PC-3 (cell line): Measurements from ENCODE around the gene GDF2. TPM values are rescaled to one million over a fixed set of nuclear protein-coding genes. Genes with fewer than 3 reads are reported as not detected.

Experiments used
- ATAC-seq: fragments of 200-7000 bp; cut with Tn5 transposase; 2 replicates; pipeline ENCODE4 v1.9.1; 2020; ENCODE audit warnings: mild to moderate bottlenecking, moderate library complexity
- BruUV-seq: library from RNA; stranded (reverse); fragments of 400-500 nt; replicated peaks from 2 replicates; lab custom pipeline; 2021; lab: Mats Ljungman, UMichigan
- CTCF ChIA-PET: fragments of 300-600 bp; sonication (Branson Sonifier 250); formaldehyde crosslinking; loops from one replicate; lab custom pipeline; 2022; ENCODE audit warnings: antibody characterized with exemption; lab: Charles Lee
- POLR2A ChIA-PET: fragments of 300-600 bp; sonication (Branson Sonifier 250); formaldehyde crosslinking; loops from one replicate; lab custom pipeline; 2022; ENCODE audit warnings: antibody characterized with exemption; ENCODE audit not compliant: unreplicated experiment; lab: Charles Lee
- DNase-seq: peaks from one replicate; pipeline ENCODE4 v3.0.0-alpha.2; 2015
- H2AFZ ChIP-seq: fragments of 300-600 bp; sonication (generic); 2 replicates; pipeline ENCODE4 v1.6.0; 2016; ENCODE audit warnings: antibody characterized with exemption, low read length
- H3F3A ChIP-seq: fragments of 300-600 bp; sonication (generic); one replicate; pipeline ENCODE4 v1.6.0; 2017; ENCODE audit warnings: antibody characterized with exemption, low read length, control low read depth, mild to moderate bottlenecking; ENCODE audit not compliant: unreplicated experiment
- H3K27ac ChIP-seq: fragments of 300-600 bp; sonication (generic); 2 replicates; pipeline ENCODE4 v1.5.1; 2016; ENCODE audit warnings: mild to moderate bottlenecking, low read length
- H3K27me3 ChIP-seq: fragments of 300-600 bp; sonication (generic); 2 replicates; pipeline ENCODE4 v1.6.1; 2016; ENCODE audit warnings: low read length, mixed read lengths
- H3K36me3 ChIP-seq: fragments of 300-600 bp; sonication (generic); 2 replicates; pipeline ENCODE4 v1.6.1; 2016; ENCODE audit warnings: low read depth, mixed run types, low read length, mixed read lengths
- H3K4me1 ChIP-seq: fragments of 300-600 bp; sonication (generic); 2 replicates; pipeline ENCODE4 v1.5.1; 2016; ENCODE audit warnings: low read length; ENCODE audit not compliant: insufficient read depth
- H3K4me2 ChIP-seq: fragments of 300-600 bp; sonication (generic); 2 replicates; pipeline ENCODE4 v1.6.0; 2016; ENCODE audit warnings: low read length
- H3K4me3 ChIP-seq: fragments of 300-600 bp; sonication (generic); 2 replicates; pipeline ENCODE4 v1.5.1; 2016; ENCODE audit warnings: mild to moderate bottlenecking, low read length, mixed read lengths
- H3K79me2 ChIP-seq: fragments of 300-600 bp; sonication (generic); 2 replicates; pipeline ENCODE4 v1.6.1; 2017; ENCODE audit warnings: low read length, mixed read lengths
- H3K9ac ChIP-seq: fragments of 300-600 bp; sonication (generic); 2 replicates; pipeline ENCODE4 v1.6.0; 2016; ENCODE audit warnings: mild to moderate bottlenecking, low read length
- H3K9me2 ChIP-seq: fragments of 300-600 bp; sonication (generic); replicated peaks from 2 replicates; pipeline ENCODE4 v1.6.1; 2016; ENCODE audit warnings: mixed run types, low read length, mixed read lengths
- H3K9me3 ChIP-seq: fragments of 300-600 bp; sonication (generic); 2 replicates; pipeline ENCODE4 v1.6.1; 2016; ENCODE audit warnings: low read length, mixed read lengths
- H4K20me1 ChIP-seq: fragments of 300-600 bp; sonication (generic); 2 replicates; pipeline ENCODE4 v1.6.1; 2016; ENCODE audit warnings: low read length, mixed read lengths
- EZH2 ChIP-seq: fragments of 300-600 bp; sonication (generic); IDR thresholded peaks from one replicate; pipeline ENCODE4 v1.6.1; 2017; ENCODE audit warnings: antibody characterized with exemption, mild to moderate bottlenecking, low read length; ENCODE audit not compliant: unreplicated experiment
- EZH2phosphoT487 ChIP-seq: fragments of 300-600 bp; sonication (generic); IDR thresholded peaks from 2 replicates; pipeline ENCODE4 v1.6.1; 2018; ENCODE audit warnings: mild to moderate bottlenecking, antibody characterized with exemption, low read length, borderline replicate concordance
- intact Hi-C: fragments of 100-400 bp; cut with micrococcal nuclease; formaldehyde crosslinking; loops from 2 replicates; pipeline ENCODE4 v1.9.0; 2023
- total RNA-seq: library from RNA; depleted of rRNA; stranded (reverse); fragments of >200 nt; gene quantifications from 2 replicates; pipeline ENCODE4 v1.2.3, GENCODE V29; 2014
- TF ChIP-seq, protein P1 (sequence below): fragments of 300-600 bp; sonication (generic); conservative IDR thresholded peaks from 2 replicates; pipeline ENCODE4 v1.5.1; 2017; ENCODE audit warnings: antibody characterized with exemption, low read depth, mild to moderate bottlenecking, low read length

The GDF2 gene
- total RNA-seq, 1 experiment from 2014 or later = not detected

DNA sequence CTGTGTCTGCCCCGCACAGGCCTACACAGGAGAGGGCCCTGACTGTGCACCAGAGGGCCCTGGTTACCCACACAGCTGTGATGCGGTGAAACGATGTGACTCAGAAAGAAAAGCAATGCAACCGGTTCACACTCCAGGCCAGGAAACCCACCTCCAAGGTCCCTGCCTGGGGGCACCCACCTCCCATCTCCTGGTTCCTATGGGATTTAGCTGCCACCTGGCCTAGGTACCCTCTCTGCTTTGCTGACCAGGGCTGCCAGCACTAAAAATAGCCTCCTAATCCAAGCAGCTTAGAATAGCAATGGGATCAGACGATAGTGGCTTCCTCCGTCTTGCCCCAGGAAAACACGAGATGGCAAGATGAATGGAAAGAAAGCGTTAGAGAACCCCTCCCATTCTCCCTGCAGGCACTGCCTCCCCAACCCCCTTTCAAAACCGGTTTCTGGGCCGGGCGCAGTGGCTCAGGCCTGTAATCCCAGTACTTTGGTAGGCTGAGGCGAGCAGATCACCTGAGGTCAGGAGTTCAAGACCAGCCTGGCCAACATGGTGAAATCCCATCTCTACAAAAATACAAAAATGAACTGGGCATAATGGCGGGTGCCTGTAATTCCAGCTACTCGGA, 38.3 kb downstream of the GDF2 start:
- Histone ChIP-seq H3K79me2 (no peaks in the 10 kb centered on the region), H3K27ac (no peak overlapping the region), H3K4me3 (no peak overlapping the region), H3F3A (no peaks in the 10 kb centered on the region), H3K9ac (no peak overlapping the region), H2AFZ (no peak overlapping the region), H3K36me3 (no peaks in the 10 kb centered on the region), H3K27me3 (no peaks in the 10 kb centered on the region), H3K4me2 (no peak overlapping the region), H3K9me2 (no peaks in the 10 kb centered on the region), H3K9me3 (no peaks in the 10 kb centered on the region), H3K4me1 (0 out of 2 replicates have a peak, but pooled peaks cover 4% of the 10 kb centered on the region), H4K20me1 (no peaks in the 10 kb centered on the region)
- POLR2A ChIA-PET = no interaction called here
- no peak for ATAC-seq
- intact Hi-C loops = loop anchor here (10.0 kb wide), 1 partner anchor 74 kb away; no protein-coding TSS in a partner anchor
- CTCF ChIA-PET = no interaction called here
- no TSS peak for BruUV-seq
- DNase-seq = no peak
- TF ChIP-seq EZH2phosphoT487 = no peak

DNA sequence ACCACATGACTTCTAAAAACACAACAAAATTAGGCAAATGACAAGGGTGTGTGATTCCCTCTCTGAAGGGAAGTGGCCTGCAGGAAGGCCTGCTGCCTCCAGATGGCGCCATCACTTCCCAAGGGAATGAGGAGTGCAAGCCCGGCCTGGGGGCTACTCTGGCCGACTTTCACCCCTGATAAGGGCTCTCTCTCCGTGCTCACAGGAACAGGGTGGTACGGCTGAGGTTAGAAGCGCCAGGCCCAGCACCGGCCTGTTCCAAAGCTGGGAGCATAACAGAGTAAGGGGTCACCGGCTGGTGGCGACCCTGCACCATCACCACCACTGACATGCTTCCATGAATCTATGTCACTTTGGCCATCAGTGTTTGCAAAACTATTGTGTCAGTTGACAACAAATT, 39.0 kb downstream of the GDF2 start:
- Histone ChIP-seq H3K9me2 (no peaks in the 10 kb centered on the region), H3K79me2 (no peaks in the 10 kb centered on the region), H3K27me3 (no peaks in the 10 kb centered on the region), H3K36me3 (no peaks in the 10 kb centered on the region), H3K9me3 (no peaks in the 10 kb centered on the region), H3K4me2 (no peak overlapping the region), H4K20me1 (no peaks in the 10 kb centered on the region), H2AFZ (no peak overlapping the region), H3K27ac (no peak overlapping the region), H3F3A (no peaks in the 10 kb centered on the region), H3K9ac (no peak overlapping the region), H3K4me1 (0 out of 2 replicates have a peak, but pooled peaks cover 4% of the 10 kb centered on the region), H3K4me3 (no peak overlapping the region)
- TF ChIP-seq EZH2phosphoT487 (no peak), EZH2 (no peak)
- TF ChIP-seq, protein P1, sequence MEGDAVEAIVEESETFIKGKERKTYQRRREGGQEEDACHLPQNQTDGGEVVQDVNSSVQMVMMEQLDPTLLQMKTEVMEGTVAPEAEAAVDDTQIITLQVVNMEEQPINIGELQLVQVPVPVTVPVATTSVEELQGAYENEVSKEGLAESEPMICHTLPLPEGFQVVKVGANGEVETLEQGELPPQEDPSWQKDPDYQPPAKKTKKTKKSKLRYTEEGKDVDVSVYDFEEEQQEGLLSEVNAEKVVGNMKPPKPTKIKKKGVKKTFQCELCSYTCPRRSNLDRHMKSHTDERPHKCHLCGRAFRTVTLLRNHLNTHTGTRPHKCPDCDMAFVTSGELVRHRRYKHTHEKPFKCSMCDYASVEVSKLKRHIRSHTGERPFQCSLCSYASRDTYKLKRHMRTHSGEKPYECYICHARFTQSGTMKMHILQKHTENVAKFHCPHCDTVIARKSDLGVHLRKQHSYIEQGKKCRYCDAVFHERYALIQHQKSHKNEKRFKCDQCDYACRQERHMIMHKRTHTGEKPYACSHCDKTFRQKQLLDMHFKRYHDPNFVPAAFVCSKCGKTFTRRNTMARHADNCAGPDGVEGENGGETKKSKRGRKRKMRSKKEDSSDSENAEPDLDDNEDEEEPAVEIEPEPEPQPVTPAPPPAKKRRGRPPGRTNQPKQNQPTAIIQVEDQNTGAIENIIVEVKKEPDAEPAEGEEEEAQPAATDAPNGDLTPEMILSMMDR = peak; percentile 80
- DNase-seq (peak; percentile 56), ATAC-seq (peak; percentile 50)
- ChIA-PET POLR2A (no interaction called here), CTCF (no interaction called here)
- no TSS peak for BruUV-seq
- intact Hi-C loops = loop anchor here (10.0 kb wide), 1 partner anchor 74 kb away; no protein-coding TSS in a partner anchor

DNA sequence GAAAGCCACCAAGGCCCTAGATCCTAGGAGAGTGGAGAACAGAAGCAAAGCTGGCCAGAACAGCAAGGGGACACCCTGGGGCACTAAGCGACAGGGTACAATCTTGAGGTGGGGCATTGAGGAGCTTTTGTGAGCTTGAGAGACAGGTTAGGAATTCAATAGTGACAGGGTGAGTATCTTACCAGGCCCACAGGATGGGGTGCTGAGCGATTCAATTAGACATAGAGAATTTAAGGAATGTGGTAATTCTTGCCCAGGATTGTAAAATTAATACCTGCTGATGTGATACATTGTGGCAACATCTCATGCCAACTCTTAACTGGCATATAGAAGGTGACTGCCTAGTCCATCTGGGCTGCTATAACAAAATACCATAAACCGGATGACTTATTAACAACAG, 39.9 kb downstream of the GDF2 start:
- POLR2A ChIA-PET = no interaction called here
- BruUV-seq = no TSS peak

More for the DNA sequence above, 39.9 kb downstream of the GDF2 start:
- DNase-seq (peak; percentile 23), ATAC-seq (no peak)
- Histone ChIP-seq H3K9ac (no peak overlapping the region), H3K79me2 (no peaks in the 10 kb centered on the region), H3K9me3 (no peaks in the 10 kb centered on the region), H3K27me3 (no peaks in the 10 kb centered on the region), H4K20me1 (no peaks in the 10 kb centered on the region), H3K4me2 (no peak overlapping the region), H3K27ac (no peak overlapping the region), H3K4me3 (no peak overlapping the region), H3K9me2 (no peaks in the 10 kb centered on the region), H2AFZ (no peak overlapping the region), H3K36me3 (no peaks in the 10 kb centered on the region), H3K4me1 (0 out of 2 replicates have a peak, but pooled peaks cover 4% of the 10 kb centered on the region), H3F3A (no peaks in the 10 kb centered on the region)
- CTCF ChIA-PET = no interaction called here
- intact Hi-C loops = loop anchor here (10.0 kb wide), 1 partner anchor 73 kb away; no protein-coding TSS in a partner anchor
- TF ChIP-seq, protein P1 = no peak
- no peak for TF ChIP-seq EZH2
- TF ChIP-seq EZH2phosphoT487 = no peak
